ENCODE measurements around the gene MAML2.

GRCh38 chr11:96159968-96160367, 183.0 kb downstream of the MAML2 start:
- no peak for TF ChIP-seq EZH2 (IDR thresholded peaks at IDR 0.05; ENCODE audit: low read depth)
- no peak for TF ChIP-seq CTCF (conservative IDR thresholded peaks at IDR 0.05)

Measured in PC-9 (cell line).